Measurements from ENCODE around the gene TNNT2.
A peak's percentile ranks its signal among the peaks of the same experiment; 100 is the strongest.

TNNT2 gene

GRCh38 chr1:201377611-201378092, at the start of gene TNNT2:
TSS of gene TNNT2 (minus strand) at chr1:201377680. CDS start at chr1:201373254, 4,426 bp downstream.
- DNase-seq (ENCODE audit: low read depth), result no peak

GRCh38 chr1:201426479-201427310, 49.2 kb upstream of the TNNT2 start:
- no peak for DNase-seq (ENCODE audit: low read depth)

GRCh38 chr1:201424146-201424545, 46.7 kb upstream of the TNNT2 start:
- no peak for DNase-seq (ENCODE audit: low read depth)

- no peak for DNase-seq (ENCODE audit: low read depth)
These were observed 46.2 kb upstream of the TNNT2 start for GRCh38 chr1:201423655-201424054.

GRCh38 chr1:201422436-201423030, 45.1 kb upstream of the TNNT2 start:
- DNase-seq (ENCODE audit: low read depth), result no peak

GRCh38 chr1:201422026-201422425, 44.5 kb upstream of the TNNT2 start:
- no peak for DNase-seq (ENCODE audit: low read depth)

- DNase-seq (ENCODE audit: low read depth), result no peak
These were observed 43.6 kb upstream of the TNNT2 start for GRCh38 chr1:201421041-201421440.

- no peak for DNase-seq (ENCODE audit: low read depth)
These were observed 43.1 kb upstream of the TNNT2 start for GRCh38 chr1:201420608-201421002.

GRCh38 chr1:201419746-201420607, 42.5 kb upstream of the TNNT2 start:
- no peak for DNase-seq (ENCODE audit: low read depth)

GRCh38 chr1:201419256-201419655, 41.8 kb upstream of the TNNT2 start:
- DNase-seq (ENCODE audit: low read depth), result no peak

- no peak for DNase-seq (ENCODE audit: low read depth)
These were observed 41.0 kb upstream of the TNNT2 start for GRCh38 chr1:201418461-201418860.

GRCh38 chr1:201414051-201414738, 36.7 kb upstream of the TNNT2 start:
- DNase-seq (ENCODE audit: low read depth), result no peak

GRCh38 chr1:201411292-201411691, 33.8 kb upstream of the TNNT2 start:
- no peak for DNase-seq (ENCODE audit: low read depth)

- DNase-seq (ENCODE audit: low read depth), result no peak
These were observed 32.0 kb upstream of the TNNT2 start for GRCh38 chr1:201409440-201409839.

- DNase-seq (ENCODE audit: low read depth), result no peak
These were observed 31.3 kb upstream of the TNNT2 start for GRCh38 chr1:201408834-201409200.

- DNase-seq (ENCODE audit: low read depth), result peak; percentile 56
These were observed 30.8 kb upstream of the TNNT2 start for GRCh38 chr1:201408176-201408833.

- no peak for DNase-seq (ENCODE audit: low read depth)
These were observed 29.4 kb upstream of the TNNT2 start for GRCh38 chr1:201406831-201407406.

GRCh38 chr1:201405484-201405831, 28.0 kb upstream of the TNNT2 start:
- DNase-seq (ENCODE audit: low read depth), result no peak

GRCh38 chr1:201404722-201405483, 27.4 kb upstream of the TNNT2 start:
- DNase-seq (ENCODE audit: low read depth), result no peak

- DNase-seq (ENCODE audit: low read depth), result no peak
These were observed 26.6 kb upstream of the TNNT2 start for GRCh38 chr1:201404055-201404454.

Data from fibroblast of gingiva (primary cell).